HG03135 (cell line): Measurements from ENCODE around the gene GPSM3.
A peak's percentile ranks its signal among the peaks of the same experiment; 100 is the strongest.

Experiments
- ATAC-seq: cut with Tn5 transposase; IDR thresholded peaks from one replicate; pipeline ENCODE4 v1.9.1; 2021; ENCODE audit warnings: mild to moderate bottlenecking, moderate library complexity; ENCODE audit not compliant: unreplicated experiment

The GPSM3 gene

GRCh38 chr6:32175711-32176475 lies 16.6 kb downstream of the GPSM3 start, which contains the start of gene AGPAT1:
AGPAT1 (minus strand) TSS chr6:32176084; CDS start chr6:32171496, 4,588 bp downstream.
- ATAC-seq: peak; percentile 39

- ATAC-seq: no peak
These were observed 17.1 kb downstream of the GPSM3 start for GRCh38 chr6:32175322-32175710.

DNA sequence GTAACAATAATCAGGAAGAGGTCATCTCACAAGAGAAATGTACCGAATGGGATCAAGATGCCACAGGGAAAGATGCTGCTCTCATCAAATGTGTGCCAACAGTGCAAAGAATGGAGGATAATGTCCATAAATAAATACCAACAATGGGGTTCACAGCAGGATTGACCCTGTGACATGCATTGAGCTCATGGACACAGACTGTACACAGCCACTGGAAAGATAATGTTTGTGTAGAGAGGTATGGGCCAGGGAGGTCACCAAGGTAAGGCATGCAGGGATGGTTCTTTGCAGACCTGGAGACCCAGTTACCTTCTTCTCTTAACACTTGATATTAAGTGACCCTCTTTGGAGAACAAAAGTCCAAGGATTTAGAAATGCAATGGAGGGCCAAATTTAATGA lies 18.0 kb downstream of the GPSM3 start:
- no peak for ATAC-seq

DNA sequence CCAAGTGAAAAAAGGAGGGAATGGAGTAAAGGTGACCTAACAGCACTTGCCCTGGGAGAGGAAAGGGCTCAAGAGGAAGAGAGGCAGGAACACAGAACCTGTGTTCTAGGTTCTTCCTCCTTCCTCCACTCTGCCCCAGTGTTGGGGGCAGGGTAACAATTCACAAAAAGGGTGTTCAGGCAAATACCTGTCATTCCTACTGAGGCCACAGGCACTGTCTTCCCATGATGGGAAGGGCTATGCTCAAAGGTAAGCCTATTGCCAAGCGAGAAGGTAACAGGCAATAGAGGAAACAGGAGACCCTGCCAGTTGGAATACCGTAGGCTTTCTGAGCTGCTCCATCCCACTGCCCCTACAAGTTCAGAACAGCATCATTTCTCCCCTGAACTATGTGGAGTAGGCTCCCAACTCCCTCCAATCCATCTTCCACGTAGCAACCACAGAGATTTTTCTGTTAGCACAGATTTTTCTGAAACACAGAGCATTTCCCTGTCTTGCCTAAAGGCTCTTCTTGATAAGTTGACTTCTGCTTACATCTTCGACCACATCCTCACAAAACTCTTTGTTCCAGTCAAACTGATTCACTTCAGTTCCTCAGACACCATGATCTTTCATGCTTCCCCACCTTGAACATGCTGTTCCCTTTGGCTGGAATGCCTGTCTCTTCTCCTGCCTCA lies 19.3 kb downstream of the GPSM3 start:
- no peak for ATAC-seq

DNA sequence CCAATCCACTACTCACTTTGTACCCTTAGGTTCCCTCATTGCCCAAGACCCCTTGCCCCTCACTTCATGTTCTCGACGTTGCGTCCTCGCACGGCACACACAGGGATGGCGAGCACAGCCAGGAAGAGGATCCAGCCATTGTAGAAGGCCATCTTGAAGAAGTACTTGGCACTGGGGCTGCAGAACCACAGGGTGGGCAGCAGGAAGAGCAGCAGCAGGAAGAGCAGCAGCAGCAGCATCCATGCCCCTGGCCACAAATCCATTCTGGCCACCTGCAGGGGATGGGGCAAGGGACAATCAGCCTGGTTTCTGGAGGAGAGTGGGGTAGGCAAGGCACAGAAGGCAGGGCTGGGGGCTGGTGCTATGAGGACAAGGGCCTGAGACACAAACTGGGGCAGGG lies 21.2 kb downstream of the GPSM3 start:
- ATAC-seq: no peak

DNA sequence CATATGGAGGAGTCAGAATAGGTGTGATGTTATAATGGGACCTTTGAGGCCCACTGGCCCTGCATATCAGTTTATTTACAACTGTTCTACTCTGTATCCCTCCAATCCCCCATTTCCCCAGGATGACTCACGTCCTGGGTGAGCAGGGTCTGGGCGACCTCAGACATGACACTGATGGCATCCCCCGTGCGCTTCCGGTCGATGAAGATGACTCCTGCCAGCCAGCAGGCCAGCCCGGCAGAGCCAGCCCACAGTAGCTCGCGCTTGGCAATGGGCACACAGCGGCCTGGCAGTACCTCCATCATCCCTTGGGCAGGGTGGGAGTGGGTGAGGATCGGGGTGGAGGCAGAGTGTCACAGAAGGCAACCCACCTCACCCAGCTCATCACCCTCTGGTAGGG lies 22.1 kb downstream of the GPSM3 start:
- ATAC-seq: no peak

DNA sequence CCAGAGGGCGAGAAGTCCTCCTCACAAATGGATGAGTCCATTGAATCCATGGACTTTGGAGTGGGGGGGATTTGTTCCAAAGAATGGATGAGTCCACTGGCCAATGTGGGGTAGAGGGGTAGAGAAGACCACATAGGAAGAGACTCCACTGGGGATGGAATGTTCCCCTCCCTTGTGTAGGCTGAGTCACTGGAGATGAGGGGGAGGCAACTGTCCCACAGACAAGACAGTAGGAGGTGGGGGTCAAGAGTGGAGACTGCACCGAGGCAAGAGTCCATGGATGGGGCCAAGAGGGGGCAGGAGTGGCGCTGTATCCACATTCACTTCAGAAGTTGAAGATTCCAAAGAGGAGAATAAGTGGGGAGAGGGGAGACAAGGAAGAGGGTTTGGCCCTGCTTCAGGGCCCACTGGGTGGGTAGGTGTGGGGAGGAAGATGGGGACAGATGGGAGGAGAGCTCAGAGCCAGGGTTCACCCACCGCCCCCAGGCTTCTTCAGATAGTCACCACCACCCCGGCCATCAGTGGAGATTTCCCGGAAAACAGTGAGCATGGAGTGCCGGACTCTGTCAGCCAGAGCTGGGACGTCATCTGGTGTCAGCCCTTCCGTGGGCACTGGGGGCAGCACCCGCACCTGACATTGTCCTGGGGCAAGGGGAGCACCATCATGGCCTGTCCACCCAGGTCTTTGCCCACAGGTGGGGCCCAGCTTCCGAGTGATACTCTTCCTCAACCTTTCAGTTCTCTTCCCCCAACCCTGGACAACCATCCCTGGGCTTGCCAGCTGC lies 23.4 kb downstream of the GPSM3 start:
- ATAC-seq: no peak

- no peak for ATAC-seq
These were observed 24.1 kb downstream of the GPSM3 start for GRCh38 chr6:32168350-32168749.

- no peak for ATAC-seq
These were observed 24.6 kb downstream of the GPSM3 start for GRCh38 chr6:32167761-32168262.

GRCh38 chr6:32167154-32167760 lies 25.2 kb downstream of the GPSM3 start:
- ATAC-seq: no peak

DNA sequence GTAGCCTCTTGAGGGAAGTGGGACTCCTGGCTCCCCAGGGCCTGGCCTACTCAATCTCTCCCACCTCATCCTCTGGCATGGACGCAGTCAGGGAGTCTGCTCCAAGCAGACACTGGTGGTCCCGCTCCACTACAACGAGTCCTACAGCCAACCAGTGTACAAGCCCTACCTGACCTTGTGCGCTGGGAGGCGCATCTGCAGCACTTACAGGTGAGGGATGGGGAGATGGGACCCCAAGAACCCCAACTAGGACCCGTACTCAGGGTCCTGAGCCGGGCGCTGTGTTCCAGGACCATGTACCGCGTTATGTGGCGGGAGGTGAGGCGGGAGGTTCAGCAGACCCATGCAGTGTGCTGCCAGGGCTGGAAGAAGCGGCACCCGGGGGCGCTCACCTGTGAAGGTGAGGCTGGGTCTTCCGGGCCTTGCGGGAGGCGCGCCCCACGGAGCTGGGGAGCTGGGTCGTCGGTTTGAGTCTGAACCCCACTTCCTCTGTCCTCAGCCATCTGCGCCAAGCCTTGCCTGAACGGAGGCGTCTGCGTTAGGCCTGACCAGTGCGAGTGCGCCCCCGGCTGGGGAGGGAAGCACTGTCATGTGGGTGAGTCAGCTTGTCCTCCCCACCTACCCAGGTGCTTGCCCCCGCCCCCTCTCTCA lies 25.9 kb downstream of the GPSM3 start:
- ATAC-seq: no peak

DNA sequence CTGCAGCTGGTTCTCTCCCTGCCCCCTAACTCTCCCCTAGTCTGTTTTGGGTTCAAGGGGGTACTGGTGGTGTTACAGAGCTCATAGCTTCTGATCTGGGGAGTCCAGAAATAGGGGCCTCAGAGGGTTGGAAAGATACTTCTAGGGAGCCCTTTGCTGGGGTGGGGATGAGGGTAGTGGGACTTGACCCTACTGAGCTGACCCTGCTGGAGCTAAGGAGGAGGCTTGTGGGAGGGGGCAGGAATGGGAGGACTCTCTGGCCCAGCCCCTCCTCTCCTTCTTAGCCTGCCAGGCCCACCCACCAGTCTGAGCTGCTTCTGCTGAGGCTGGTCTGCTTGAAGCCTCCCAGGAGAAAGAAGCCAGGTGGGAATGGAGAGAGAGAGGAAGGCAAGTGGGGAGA lies 28.1 kb downstream of the GPSM3 start, which contains the start of gene EGFL8:
TSS of gene EGFL8 (plus strand) at position 301 of the 400 bp plus-strand sequence. CDS start 1,571 bp downstream, outside the sequence.
- ATAC-seq: no peak

DNA sequence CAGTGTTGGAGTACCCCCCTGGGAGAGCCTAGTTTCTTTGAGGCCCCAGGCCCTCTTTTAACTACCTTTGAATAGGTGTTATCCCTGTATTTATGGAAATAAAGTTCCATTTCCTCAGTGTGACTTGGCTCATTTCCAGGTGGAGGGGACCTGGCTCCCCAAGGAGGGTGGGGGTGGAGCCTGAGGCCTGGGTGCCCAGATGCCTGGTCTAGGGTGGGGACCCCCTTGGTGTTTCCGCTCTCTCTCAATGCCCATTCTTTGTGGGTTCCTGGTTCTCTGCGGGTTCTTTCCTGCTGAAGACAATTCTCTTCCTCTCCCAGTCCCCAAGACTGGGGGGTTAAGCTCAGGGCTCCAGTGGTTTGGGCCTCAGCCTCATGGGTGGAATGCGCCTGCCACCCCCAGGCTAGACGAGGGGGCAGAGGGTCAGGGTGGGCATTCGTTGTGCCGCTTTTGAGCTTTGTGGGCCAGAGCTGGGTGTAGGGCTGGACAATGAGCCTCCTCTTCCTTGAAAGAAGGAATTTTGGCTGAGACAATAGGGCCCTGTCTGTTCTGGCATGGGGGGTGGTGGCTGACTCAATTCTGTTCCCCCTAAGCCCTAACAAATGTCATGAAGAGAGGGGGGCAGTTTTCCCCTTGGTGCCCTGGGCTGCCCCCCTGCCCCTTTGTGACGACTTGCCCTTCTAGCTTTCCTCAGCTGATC lies 28.7 kb downstream of the GPSM3 start:
- ATAC-seq: no peak

DNA sequence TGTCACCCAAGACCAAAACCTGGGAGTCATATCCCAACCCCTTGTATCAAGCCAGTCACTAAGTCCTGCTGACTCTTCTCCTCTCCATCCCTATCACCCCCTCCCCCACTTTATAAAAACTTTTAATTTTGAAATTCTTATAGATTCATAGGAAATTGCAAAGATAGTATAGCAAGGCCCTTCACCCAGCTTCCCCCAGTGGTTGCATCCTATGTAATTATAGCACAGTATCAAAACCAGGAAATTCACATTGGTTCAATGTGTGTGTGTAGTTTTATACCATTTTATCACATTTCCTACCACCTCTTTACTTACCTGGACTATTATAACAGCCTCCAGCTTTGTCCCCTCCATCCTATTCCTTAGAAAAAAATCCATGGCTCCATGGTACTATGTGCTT lies 34.4 kb downstream of the GPSM3 start:
- ATAC-seq: no peak

- ATAC-seq: no peak
These were observed 35.6 kb downstream of the GPSM3 start for GRCh38 chr6:32156891-32157290.

DNA sequence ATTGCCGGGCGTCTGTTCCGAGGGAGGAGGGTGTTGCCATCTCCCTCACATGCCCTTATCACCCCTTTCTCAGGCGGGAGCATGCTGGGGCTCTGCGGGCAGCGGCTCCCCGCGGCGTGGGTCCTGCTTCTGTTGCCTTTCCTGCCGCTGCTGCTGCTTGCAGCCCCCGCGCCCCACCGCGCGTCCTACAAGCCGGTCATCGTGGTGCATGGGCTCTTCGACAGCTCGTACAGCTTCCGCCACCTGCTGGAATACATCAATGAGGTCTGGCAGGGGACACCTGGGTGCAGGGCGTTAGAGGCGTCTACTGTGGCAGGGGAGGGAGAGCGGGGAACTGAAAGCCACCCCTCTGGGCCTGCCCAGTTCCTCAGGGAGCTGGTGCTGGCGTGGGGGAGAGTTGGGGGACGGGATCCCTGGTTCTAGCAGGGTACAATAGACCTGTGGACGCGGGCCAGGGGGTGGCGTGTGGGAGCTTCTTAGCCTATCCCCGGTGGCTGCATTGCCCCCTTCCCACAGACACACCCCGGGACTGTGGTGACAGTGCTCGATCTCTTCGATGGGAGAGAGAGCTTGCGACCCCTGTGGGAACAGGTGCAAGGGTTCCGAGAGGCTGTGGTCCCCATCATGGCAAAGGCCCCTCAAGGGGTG lies 37.8 kb downstream of the GPSM3 start:
- peak; percentile 52 for ATAC-seq

GRCh38 chr6:32153564-32154513 lies 38.6 kb downstream of the GPSM3 start, which contains the start of gene PPT2:
PPT2 (plus strand) TSS chr6:32154141; CDS start chr6:32154595, 454 bp downstream.
- ATAC-seq: no peak
